Activated T-helper 17 cell treated with anti-CD3 and anti-CD28 coated beads, Interleukin-2, amount 50 U/mL, for 72 hours (primary cell): ENCODE results near the gene TBRG4. TPM values are rescaled to one million over a fixed set of nuclear protein-coding genes. Genes with fewer than 3 reads are reported as not detected.

ENCODE experiments used
- ATAC-seq: fragments of 150-1000 bp; cut with Tn5 transposase; replicated peaks from 2 replicates; pipeline ENCODE4 v1.10.0; 2021; ENCODE audit warnings: mild to moderate bottlenecking, moderate library complexity
- H3K27ac Mint-ChIP-seq: one replicate; pipeline ENCODE4 v1.8.0; 2022; ENCODE audit warnings: mixed read lengths
- H3K27me3 Mint-ChIP-seq: one replicate; pipeline ENCODE4 v1.8.0; 2022; ENCODE audit warnings: mixed read lengths
- H3K36me3 Mint-ChIP-seq: one replicate; pipeline ENCODE4 v1.8.0; 2022; ENCODE audit warnings: low read depth, mild to moderate bottlenecking, mixed read lengths
- H3K4me1 Mint-ChIP-seq: one replicate; pipeline ENCODE4 v1.8.0; 2022; ENCODE audit warnings: mixed read lengths
- H3K4me3 Mint-ChIP-seq: one replicate; pipeline ENCODE4 v1.8.0; 2022; ENCODE audit warnings: mild to moderate bottlenecking, mixed read lengths
- H3K9me3 Mint-ChIP-seq: one replicate; pipeline ENCODE4 v1.8.0; 2022; ENCODE audit warnings: mixed read lengths
- total RNA-seq, 2 donors: library from RNA; stranded (reverse); gene quantifications; one replicate each; pipeline ENCODE4 v1.2.3, GENCODE V29; 2022

Gene TBRG4
- total RNA-seq, 2 donors from 2014 or later: 119 to 177 TPM

DNA sequence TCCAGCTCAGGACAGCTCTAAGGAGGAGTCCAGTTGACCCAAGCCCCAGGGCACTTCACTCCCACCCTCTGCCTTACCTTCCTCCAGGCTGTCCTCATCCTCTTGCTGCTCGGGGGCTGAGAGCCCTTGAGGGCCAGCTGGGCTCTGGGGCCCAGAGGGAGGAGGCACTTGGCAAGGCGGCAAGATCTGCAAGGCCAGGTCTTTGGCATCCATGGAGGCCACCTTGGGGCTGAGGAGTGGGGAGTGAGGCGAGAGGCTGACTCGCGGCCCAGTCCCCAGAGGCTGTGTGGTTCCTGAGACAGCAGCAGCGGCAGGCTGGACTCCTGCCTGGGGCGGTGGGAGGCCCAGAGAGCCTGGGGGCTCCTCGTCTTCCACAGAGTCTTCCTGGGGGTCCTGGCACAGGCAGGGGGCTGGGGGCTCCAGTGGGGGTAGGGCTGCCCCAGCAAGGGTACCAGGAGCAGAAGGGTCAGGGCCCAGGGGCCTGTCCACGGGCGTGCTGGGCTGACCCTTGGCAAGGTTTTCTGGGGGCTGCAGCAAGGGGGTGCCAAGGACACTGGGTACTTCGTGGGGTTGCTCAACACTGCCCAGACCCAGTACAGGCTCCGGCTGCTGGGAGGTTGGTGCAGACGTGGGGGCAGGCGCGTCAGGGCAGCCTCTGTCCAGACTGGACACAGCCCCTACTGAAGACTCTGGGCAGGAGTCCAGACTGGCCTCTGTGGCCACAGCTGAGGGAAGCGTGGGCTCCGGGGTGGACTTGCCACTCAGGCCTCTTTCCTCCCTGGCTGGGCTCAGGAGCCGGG lies 29.3 kb downstream of the TBRG4 start:
- H3K9me3 Mint-ChIP-seq: no peaks in the 10 kb centered on the region
- H3K36me3 Mint-ChIP-seq: no peaks in the 10 kb centered on the region
- no peaks in the 10 kb centered on the region for H3K4me1 Mint-ChIP-seq
- H3K27ac Mint-ChIP-seq: no peak overlapping the region
- peak; percentile 20 for ATAC-seq
- H3K27me3 Mint-ChIP-seq: no peaks in the 10 kb centered on the region
- H3K4me3 Mint-ChIP-seq: no peak overlapping the region

DNA sequence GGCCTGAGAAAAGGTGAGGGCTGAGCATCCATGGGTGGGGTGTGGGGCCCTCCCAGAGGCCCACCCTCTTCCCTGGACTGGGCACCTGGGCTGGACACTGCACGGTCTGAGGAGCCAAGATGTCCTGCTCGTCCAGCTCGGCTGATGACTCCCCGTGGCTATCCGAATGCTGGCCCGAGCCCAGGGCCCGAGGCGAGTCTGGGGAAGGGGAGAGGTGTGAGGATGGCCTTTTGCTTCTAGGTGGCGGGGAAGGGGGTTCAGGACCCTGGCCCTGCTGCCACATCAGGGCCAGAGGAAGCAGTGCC lies 29.9 kb downstream of the TBRG4 start:
- no peaks in the 10 kb centered on the region for H3K27me3 Mint-ChIP-seq
- H3K9me3 Mint-ChIP-seq: no peaks in the 10 kb centered on the region
- H3K27ac Mint-ChIP-seq: no peak overlapping the region
- ATAC-seq: no peak
- H3K36me3 Mint-ChIP-seq: peaks cover 4% of the 10 kb centered on the region
- no peaks in the 10 kb centered on the region for H3K4me1 Mint-ChIP-seq
- no peak overlapping the region for H3K4me3 Mint-ChIP-seq

DNA sequence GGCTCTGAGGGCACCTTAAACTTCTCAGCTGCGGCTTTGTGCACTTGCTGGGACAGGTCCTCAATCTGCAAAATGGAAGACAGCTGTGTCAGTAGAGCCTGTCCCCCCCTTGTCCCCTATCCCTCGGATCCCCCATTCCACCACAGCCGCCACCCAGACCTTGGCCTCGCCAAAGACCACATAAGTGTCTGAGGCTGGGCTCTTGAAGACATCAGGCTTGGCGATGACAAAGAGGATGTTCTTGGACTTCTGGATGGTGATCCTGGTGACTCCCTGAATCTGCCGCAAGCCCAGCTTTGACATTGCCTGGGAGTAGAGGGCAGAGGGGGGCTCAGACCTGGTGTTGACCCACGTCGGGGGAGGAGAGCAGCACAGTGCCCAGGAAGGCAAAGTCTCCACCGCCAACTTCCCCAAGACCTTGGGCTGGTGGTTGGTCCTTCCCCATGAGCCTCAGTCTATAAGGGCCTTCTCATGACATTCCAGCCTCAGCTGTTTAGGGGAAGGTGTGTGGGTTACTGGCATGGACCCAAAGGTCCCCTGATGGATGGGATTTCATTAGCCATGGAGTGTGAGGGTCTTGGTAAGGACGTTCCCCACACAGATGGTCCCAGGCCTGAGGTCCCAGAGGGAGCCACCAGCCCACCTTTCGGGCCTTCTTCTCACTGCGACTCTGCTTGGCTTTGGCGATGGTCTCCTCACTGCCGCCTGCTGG lies 30.4 kb downstream of the TBRG4 start:
- Mint-ChIP-seq H3K4me3 (no peak overlapping the region), H3K9me3 (no peaks in the 10 kb centered on the region), H3K36me3 (peaks cover 8% of the 10 kb centered on the region), H3K27ac (peak overlapping the region; percentile 63), H3K4me1 (no peaks in the 10 kb centered on the region), H3K27me3 (no peaks in the 10 kb centered on the region)
- no peak for ATAC-seq

DNA sequence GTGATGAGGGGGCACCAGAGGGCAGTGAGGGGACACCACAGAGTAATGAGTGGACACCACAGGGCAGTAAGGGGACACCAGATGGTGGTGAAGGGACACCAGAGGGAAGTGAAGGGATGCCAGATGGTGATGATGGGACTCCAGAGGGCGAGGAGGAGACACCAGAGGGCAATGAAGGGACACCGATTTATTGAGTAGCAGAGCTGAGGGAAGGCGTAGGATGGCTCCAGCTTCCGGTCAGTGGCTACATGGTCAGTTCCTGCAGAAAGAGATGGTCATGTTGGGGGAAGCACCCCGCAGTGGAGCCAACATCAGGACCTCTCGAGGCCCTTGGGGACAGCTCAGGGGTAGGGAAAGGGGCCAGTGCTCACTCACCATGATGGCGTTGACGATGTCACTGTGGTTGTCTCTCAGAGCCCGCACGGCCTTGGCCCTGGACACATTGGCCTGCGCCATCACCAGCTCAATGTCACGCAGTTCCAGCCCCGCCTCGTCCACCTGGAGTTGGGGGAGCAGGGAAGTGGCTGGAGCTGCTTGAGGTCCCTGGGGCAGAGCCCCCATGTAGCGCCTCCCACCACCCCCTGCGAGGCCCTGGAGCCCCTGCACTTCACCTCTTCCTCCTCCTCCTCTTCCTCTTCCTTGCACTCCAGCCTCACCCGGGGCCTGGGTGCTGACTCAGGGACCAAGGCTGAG lies 31.1 kb downstream of the TBRG4 start:
- ATAC-seq: peak; percentile 34
- peak overlapping the region; percentile 66 for H3K27ac Mint-ChIP-seq
- H3K27me3 Mint-ChIP-seq: no peaks in the 10 kb centered on the region
- H3K4me1 Mint-ChIP-seq: peaks cover under 1% of the 10 kb centered on the region
- H3K9me3 Mint-ChIP-seq: no peaks in the 10 kb centered on the region
- H3K4me3 Mint-ChIP-seq: no peak overlapping the region
- peaks cover 13% of the 10 kb centered on the region for H3K36me3 Mint-ChIP-seq

DNA sequence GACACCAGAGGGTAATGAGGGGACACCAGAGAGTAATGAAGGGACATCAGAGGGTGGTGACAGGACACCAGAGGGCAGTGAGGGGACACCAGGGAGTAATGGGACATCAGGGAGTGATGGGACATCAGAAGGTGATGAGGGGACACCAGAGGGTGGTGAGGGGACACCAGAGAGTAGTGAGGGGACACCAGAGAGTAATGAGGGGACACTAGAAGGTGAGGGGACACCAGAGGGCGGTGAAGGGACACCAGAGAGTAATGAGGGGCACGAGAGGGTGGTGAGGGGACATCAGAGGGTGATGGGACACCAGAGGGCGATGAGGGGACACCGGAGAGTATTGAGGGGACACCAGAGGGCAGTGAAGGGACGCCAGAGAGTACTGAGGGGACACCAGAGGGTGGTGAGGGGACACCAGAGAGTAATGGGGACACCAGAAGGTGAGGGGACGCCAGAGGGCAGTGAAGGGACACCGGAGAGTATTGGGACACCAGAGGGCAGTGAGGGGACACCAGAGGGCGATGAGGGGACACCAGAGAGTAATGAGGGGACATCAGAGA lies 33.3 kb downstream of the TBRG4 start:
- no peak for ATAC-seq
- H3K9me3 Mint-ChIP-seq: no peaks in the 10 kb centered on the region
- peaks cover 7% of the 10 kb centered on the region for H3K4me1 Mint-ChIP-seq
- peaks cover 36% of the 10 kb centered on the region for H3K36me3 Mint-ChIP-seq
- H3K4me3 Mint-ChIP-seq: no peak overlapping the region
- H3K27me3 Mint-ChIP-seq: no peaks in the 10 kb centered on the region
- H3K27ac Mint-ChIP-seq: peak overlapping the region; percentile 42

DNA sequence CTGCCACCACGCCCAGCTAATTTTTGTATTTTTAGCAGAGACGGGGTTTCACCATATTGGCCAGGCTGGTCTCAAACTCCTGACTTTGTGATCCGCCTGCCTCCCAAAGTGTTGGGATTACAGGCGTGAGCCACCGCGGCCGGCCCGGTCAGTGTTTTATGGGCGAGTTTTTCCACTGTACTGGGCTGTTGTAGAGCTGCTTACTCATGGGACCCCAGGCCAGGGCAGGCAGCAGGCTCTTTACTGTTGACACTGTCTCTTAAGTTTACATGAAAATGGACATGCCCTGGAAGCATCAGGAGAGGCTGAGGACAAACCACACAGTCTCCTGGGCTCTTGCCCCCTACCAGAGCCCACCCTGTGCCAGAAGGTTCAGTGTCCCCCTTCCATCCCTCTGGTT lies 33.9 kb downstream of the TBRG4 start:
- no peak for ATAC-seq
- Mint-ChIP-seq H3K4me1 (peaks cover 11% of the 10 kb centered on the region), H3K27me3 (no peaks in the 10 kb centered on the region), H3K27ac (peak overlapping the region; percentile 42), H3K36me3 (peaks cover 42% of the 10 kb centered on the region), H3K9me3 (no peaks in the 10 kb centered on the region), H3K4me3 (no peak overlapping the region)

DNA sequence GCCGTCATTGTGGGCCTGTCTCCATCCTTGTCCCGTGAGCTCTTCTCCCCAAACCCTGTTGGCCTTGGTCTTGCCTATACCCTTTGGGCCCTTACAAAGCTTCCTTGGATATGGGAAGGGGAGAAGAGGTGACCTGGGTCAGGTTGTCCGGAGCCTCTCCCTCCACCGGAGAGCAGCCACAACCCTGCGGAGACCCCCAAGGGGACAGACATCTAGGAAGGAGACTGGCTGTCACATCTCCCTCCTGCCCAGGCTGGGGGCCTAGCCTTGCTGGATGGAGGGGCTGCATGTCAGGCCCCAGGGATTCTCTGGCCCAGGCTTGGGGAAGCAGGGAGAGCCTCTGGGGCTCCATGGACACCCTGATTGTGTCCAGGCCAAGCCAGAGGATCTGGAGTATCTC lies 34.6 kb downstream of the TBRG4 start:
- H3K4me1 Mint-ChIP-seq: peaks cover 11% of the 10 kb centered on the region
- H3K27ac Mint-ChIP-seq: peak overlapping the region; percentile 36
- no peak for ATAC-seq
- no peaks in the 10 kb centered on the region for H3K27me3 Mint-ChIP-seq
- H3K36me3 Mint-ChIP-seq: peaks cover 48% of the 10 kb centered on the region
- H3K9me3 Mint-ChIP-seq: no peaks in the 10 kb centered on the region
- H3K4me3 Mint-ChIP-seq: no peak overlapping the region

DNA sequence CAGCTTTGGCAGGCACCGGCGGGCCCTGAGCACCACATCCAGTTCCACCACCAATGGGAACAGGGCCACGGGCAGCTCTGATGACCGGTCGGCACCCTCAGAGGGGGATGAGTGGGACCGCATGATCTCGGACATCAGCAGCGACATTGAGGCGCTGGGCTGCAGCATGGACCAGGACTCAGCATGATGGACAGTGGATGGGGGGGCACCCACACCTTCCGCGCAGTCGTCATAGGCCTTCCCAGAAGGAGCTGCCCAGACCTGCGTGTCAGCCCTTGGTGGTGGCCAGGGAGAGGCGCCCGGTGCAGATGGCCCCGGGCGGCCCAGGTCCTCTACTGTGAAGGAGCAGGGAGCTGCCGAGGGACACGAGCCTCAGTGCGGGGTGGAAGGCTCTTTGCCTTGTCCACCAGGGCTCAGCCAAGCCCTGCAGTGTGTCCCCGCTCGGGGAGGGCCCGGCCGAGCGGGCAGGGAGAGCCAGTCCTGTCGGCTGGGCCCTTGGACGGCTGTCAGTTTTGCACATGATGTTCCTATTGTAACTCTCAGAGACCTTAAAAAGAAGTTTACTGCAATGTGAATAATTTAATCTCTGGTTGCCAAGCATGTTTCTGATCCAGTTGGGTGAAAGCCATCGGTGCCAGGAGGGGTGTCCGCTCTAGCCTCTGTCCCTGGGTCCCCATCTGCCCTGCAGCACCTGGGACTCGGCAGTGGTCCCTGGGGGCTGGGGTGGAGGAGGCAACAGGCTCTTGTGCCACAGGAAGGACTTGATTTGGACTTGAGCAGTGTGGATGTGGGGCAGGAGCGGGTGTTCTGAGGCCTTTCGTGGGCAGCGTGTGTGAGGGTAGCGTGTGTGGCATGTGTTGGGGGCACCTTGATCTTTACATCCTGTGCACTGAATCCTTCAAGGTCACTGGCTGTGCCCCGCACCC lies 35.4 kb downstream of the TBRG4 start:
- peaks cover 11% of the 10 kb centered on the region for H3K4me1 Mint-ChIP-seq
- no peaks in the 10 kb centered on the region for H3K27me3 Mint-ChIP-seq
- peaks cover 56% of the 10 kb centered on the region for H3K36me3 Mint-ChIP-seq
- no peak overlapping the region for H3K27ac Mint-ChIP-seq
- no peaks in the 10 kb centered on the region for H3K9me3 Mint-ChIP-seq
- H3K4me3 Mint-ChIP-seq: no peak overlapping the region
- ATAC-seq: no peak

DNA sequence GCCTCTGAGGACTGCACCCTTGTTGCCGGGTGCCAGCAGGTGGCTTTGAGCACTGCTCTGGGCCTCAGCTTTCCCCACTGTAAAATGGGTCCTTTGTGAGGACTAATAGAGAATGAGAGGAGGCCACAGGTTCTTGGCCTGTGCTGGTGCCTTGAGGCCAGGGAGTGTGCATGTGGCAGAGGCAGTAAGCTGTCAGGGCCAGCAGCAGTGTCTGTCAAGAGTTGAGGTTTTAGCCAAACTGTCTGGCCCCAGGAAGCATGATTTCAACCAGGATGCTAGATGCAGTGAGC lies 36.2 kb downstream of the TBRG4 start:
- peak overlapping the region; percentile 85 for H3K27ac Mint-ChIP-seq
- H3K27me3 Mint-ChIP-seq: no peaks in the 10 kb centered on the region
- peaks cover 11% of the 10 kb centered on the region for H3K4me1 Mint-ChIP-seq
- peaks cover 65% of the 10 kb centered on the region for H3K36me3 Mint-ChIP-seq
- no peak for ATAC-seq
- no peaks in the 10 kb centered on the region for H3K9me3 Mint-ChIP-seq
- H3K4me3 Mint-ChIP-seq: no peak overlapping the region

DNA sequence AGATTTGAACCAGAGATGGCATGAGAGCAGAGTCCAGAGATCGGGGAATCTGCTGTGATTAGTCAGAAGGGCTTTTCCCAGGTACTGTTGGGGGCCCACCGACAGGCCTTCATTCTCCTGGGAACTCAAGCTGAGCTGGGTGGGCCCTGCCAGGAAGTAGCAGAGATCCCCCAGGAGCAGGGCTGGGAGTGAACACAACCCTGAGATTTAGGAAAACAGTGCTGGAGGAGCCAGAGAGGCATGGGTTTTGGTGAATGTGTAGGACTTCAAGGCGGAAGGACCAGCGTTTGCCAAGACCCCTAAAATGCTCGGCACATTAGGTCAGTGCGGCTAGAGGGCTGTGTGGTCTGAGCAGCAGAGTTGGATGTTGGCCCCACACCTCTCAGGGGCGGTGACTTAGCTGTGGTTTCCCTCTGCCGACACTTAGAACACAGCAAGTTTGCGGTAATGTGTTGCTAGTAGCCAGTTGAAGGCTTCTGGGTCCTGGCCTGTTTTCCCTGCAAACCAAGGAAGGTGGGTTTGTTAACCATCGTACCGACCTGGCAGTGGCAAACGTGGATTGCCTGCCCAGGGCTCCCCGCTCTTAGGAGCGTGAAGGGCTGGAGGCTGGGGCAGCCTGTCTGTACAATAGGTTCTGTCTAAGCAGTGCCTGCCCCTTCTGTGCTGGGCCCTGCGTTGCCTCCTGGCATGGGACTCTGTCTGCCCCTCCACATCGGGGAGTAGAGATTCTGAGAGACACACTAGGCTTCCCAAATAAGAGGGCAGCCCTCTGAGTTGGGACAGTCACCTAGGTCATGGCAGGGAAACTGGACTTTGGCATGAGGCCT lies 36.8 kb downstream of the TBRG4 start:
- no peaks in the 10 kb centered on the region for H3K27me3 Mint-ChIP-seq
- H3K4me3 Mint-ChIP-seq: no peak overlapping the region
- no peaks in the 10 kb centered on the region for H3K9me3 Mint-ChIP-seq
- peaks cover 11% of the 10 kb centered on the region for H3K4me1 Mint-ChIP-seq
- peak overlapping the region; percentile 85 for H3K27ac Mint-ChIP-seq
- peaks cover 70% of the 10 kb centered on the region for H3K36me3 Mint-ChIP-seq
- no peak for ATAC-seq

DNA sequence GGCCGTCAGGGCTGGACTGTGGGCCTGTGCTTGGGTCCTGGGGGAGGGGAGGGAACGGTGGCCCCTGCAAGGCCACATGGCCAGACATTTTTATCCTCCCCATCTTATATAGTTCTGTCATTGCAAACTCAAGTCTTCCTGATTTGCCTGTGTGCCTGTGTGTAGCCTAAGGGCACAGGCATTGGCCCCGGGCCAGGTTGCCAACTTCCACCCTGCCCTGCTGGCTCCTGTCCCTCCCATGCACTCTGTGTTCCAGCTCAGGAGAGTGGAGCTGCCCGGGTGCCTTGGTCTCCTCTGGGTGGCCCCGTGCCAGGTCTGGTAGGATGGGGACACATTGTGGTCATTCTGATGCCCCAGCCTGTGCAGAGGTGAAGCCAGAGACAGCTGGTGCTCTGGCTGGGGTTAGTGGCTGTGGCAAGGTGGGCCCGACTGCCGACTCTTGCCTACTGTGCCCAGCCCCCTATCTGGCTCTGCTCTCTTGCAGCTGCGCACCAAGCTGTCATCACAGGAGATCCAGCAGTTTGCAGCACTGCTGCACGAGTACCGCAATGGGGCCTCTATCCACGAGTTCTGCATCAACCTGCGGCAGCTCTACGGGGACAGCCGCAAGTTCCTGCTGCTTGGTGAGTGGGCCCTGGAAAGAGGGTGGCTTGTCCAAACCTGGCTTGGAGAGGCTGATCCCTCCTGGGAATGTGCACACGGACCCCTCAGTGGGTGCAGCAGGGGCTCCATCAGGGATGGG lies 37.5 kb downstream of the TBRG4 start:
- H3K9me3 Mint-ChIP-seq: no peaks in the 10 kb centered on the region
- no peak overlapping the region for H3K4me3 Mint-ChIP-seq
- no peaks in the 10 kb centered on the region for H3K27me3 Mint-ChIP-seq
- peaks cover 11% of the 10 kb centered on the region for H3K4me1 Mint-ChIP-seq
- peaks cover 78% of the 10 kb centered on the region for H3K36me3 Mint-ChIP-seq
- no peak overlapping the region for H3K27ac Mint-ChIP-seq
- ATAC-seq: no peak

DNA sequence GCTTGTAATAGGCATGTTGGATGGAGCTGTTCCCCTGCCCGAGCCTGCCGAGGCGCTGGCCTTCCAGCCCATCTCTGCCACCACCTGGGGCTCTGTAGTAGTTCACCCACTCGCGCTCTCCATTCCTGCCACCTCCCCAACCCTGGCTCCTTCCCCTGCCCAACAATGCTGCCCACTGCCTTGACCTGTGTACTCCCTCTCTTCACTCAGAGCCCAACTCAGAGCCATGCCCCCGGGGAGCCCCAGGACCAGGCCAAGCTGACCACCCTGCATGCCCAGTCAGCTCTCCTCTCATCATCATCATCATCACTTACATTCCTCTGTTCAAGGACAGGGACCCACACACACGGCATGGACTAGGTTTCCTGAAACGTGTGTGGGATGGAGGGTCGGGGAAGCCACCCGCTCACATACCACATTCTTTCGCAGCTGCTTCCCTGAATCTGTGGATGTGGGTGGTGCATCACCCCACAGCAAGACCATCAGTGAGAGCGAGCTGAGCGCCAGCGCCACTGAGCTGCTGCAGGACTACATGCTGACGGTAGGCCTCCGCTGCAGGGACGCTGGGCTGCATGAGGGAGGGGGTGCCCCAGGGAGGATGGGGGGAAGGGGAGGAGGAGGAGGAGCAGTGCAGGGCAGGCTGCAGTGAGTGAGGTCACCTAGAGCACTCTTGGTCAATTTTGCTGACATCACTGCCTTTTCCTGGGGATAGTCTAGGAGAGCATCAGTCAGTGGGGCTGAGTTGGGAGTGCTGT lies 38.3 kb downstream of the TBRG4 start:
- Mint-ChIP-seq H3K36me3 (peaks cover 86% of the 10 kb centered on the region), H3K27ac (peak overlapping the region; percentile 76), H3K9me3 (no peaks in the 10 kb centered on the region), H3K4me3 (no peak overlapping the region), H3K4me1 (peaks cover 11% of the 10 kb centered on the region), H3K27me3 (no peaks in the 10 kb centered on the region)
- no peak for ATAC-seq
